Right lobe of liver (tissue), 6 donors: ENCODE results near the gene CRX. TPM values are rescaled to one million over a fixed set of nuclear protein-coding genes. Genes with fewer than 3 reads are reported as not detected.

Source experiments
- ATAC-seq, 4 donors: fragments of 200-7000 bp; cut with Tn5 transposase; one replicate each; pipeline ENCODE4 v1.9.1; 2020; ENCODE audit warnings: mild to moderate bottlenecking in 4 of 4, moderate library complexity in 4 of 4
- DNase-seq, 3 donors: peaks; one replicate each; pipeline ENCODE4 v3.0.0-alpha.2; 2020
- H3K27ac ChIP-seq, 3 donors: fragments of 200-600 bp; one replicate each; pipeline ENCODE4 v1.8.0; 2022
- H3K27me3 ChIP-seq, 2 donors: fragments of 200-600 bp; one replicate each; pipeline ENCODE4 v1.8.0; 2022
- H3K36me3 ChIP-seq, 4 donors: fragments of 200-600 bp; sonication (generic) in 1 of 4; one replicate each; pipeline versions ENCODE4 v1.5.1 to v1.8.0; 2017 to 2022; ENCODE audit warnings: control low read depth in 1 of 4
- H3K4me1 ChIP-seq, 4 donors: fragments of 200-600 bp; sonication (generic) in 1 of 4; one replicate each; pipeline versions ENCODE4 v1.5.1 to v1.8.0; 2017 to 2022; ENCODE audit warnings: control low read depth in 1 of 4
- H3K4me3 ChIP-seq, 3 donors: fragments of 200-600 bp; one replicate each; pipeline ENCODE4 v1.8.0; 2022
- H3K9me3 ChIP-seq, 4 donors: fragments of 200-600 bp; sonication (generic) in 1 of 4; one replicate each; pipeline versions ENCODE4 v1.5.1 to v1.8.0; 2017 to 2022; ENCODE audit warnings: control low read depth in 1 of 4
- CTCF ChIP-seq, 4 donors: fragments of 200-600 bp in 3 of 4; fragments of 450-650 bp in 1 of 4; IDR thresholded peaks; one replicate each; pipeline versions ENCODE4 v1.5.1 to v1.8.0; 2016 to 2022; ENCODE audit warnings: antibody characterized with exemption in 4 of 4, mild to moderate bottlenecking in 2 of 4
- POLR2A ChIP-seq: fragments of 450-650 bp; IDR thresholded peaks from one replicate; pipeline ENCODE4 v1.6.1; 2017; ENCODE audit warnings: antibody characterized with exemption, mild to moderate bottlenecking
- WGBS: methylation state at CpG from one replicate; pipeline ENCODE4 v1.1.6; 2018; ENCODE audit warnings: low coverage, low lambda C conversion rate; ENCODE audit not compliant: insufficient coverage; ENCODE audit errors: missing lambda C conversion rate; 5-methylcytosine and 5-hydroxymethylcytosine counted together
- intact Hi-C, 2 donors: fragments of 100-400 bp; cut with DNase I; formaldehyde crosslinking; loops; one replicate each; pipeline versions ENCODE4 v1.11.2 to v1.14.1; 2022
- total RNA-seq, 6 experiments: library from RNA; depleted of rRNA in 2 of 6; stranded (reverse); fragments of >200 nt in 2 of 6; fragmentation: NEBNext Ultra II Directional in 3 of 6; extraction: Animal tissue kit (Norgen Biotek cat#: 25700) in 3 of 6; gene quantifications; one replicate each; pipeline versions ENCODE4 v1.1.0 to v1.2.4, GENCODE V29; 2016 to 2023
- donor health status: DM: no; HTN: yes; CAD: no.
- donor health status: DM: no; HTN: no; CAD: no.
- donor health status: DM: no; HTN: no; CAD: no.
- donor health status: DM: no; HTN: yes; CAD: no.
- donor health status: DM: no; HTN: yes; CAD: no.

The CRX gene
- total RNA-seq, 6 experiments from 2014 or later = not detected

DNA sequence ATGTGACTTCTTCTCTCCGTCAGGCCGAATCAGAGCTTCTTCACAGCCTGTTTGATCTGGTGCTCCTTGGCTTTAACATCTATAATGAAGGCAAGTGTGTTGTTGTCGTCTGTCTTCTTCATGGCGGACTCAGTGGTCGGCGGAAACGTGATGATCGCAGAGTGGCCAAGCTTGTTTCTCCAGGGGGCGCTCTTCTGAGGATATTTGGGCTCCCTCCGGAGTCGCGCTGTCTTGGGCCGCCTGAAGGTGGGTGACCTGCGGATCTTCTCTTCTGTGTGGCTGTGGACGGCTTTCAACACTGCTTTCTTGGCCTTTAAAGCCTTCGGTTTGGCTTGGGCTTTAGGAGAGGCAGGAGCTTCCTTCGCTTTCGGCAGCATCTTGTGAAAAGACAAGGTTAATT, 27.2 kb upstream of the CRX start:
- H3K4me3 ChIP-seq = no peak overlapping the region
- intact Hi-C loops = no loop called here
- ATAC-seq = no peak

GRCh38 chr19:47796785-47797184, 25.0 kb upstream of the CRX start:
- WGBS = 95% methylated on average over 2 of the region's 2 CpGs

More for the DNA sequence above, 27.2 kb upstream of the CRX start:
- 77% methylated on average over 7 of the region's 18 CpGs for WGBS
- Histone ChIP-seq H3K27me3 (no peaks in the 10 kb centered on the region), H3K9me3 (peaks cover 0 to 4% (median 0%) of the 10 kb centered on the region in 4 donors), H3K27ac (no peak overlapping the region), H3K36me3 (no peaks in the 10 kb centered on the region), H3K4me1 (no peaks in the 10 kb centered on the region)
- TF ChIP-seq POLR2A (no peak), CTCF (IDR thresholded peaks at IDR 0.05) (no peak)
- no peak for DNase-seq

GRCh38 chr19:47797996-47798903, 23.5 kb upstream of the CRX start:
- TF ChIP-seq POLR2A (no peak), CTCF (IDR thresholded peaks at IDR 0.05) (no peak)
- intact Hi-C loops = no loop called here

More at GRCh38 chr19:47796785-47797184, 25.0 kb upstream of the CRX start:
- DNase-seq (no peak), ATAC-seq (no peak)
- Histone ChIP-seq H3K27ac (no peak overlapping the region), H3K27me3 (no peaks in the 10 kb centered on the region), H3K4me3 (no peak overlapping the region), H3K36me3 (no peaks in the 10 kb centered on the region), H3K9me3 (peaks cover 0 to 4% (median 0%) of the 10 kb centered on the region in 4 donors), H3K4me1 (no peaks in the 10 kb centered on the region)
- intact Hi-C loops = no loop called here
- TF ChIP-seq POLR2A (no peak), CTCF (IDR thresholded peaks at IDR 0.05) (no peak)

DNA sequence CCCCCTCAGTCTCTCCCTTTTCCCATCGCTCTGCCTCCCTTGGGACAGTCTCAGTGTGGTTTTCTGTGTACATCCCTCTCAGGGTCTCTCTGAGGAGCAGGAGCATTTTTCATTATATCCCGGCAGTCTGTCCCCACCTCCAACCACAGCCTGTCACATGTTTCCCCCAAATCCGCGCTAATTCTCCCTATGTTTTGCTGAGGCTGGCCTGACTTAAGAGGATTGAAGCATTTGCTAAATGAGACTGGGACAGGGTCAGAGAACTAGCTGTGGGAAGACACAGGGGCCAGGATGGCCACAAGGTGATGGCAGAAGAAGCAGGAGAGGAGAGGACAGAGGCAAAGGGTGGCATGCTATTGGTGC, 22.9 kb upstream of the CRX start:
- Histone ChIP-seq H3K27me3 (no peaks in the 10 kb centered on the region), H3K36me3 (no peaks in the 10 kb centered on the region), H3K4me3 (no peak overlapping the region), H3K9me3 (no peaks in the 10 kb centered on the region), H3K4me1 (no peaks in the 10 kb centered on the region), H3K27ac (no peak overlapping the region)
- ATAC-seq (no peak), DNase-seq (no peak)
- TF ChIP-seq POLR2A (no peak), CTCF (IDR thresholded peaks at IDR 0.05) (no peak)
- whole genome bisulfite sequencing = 74% methylated on average over 3 of the region's 4 CpGs
- intact Hi-C loops = no loop called here

More at GRCh38 chr19:47797996-47798903, 23.5 kb upstream of the CRX start:
- H3K36me3 ChIP-seq = no peaks in the 10 kb centered on the region
- no peak overlapping the region for H3K4me3 ChIP-seq
- no peak for ATAC-seq
- no peaks in the 10 kb centered on the region for H3K27me3 ChIP-seq
- no peaks in the 10 kb centered on the region for H3K4me1 ChIP-seq
- 32% methylated on average over 7 of the region's 14 CpGs for WGBS
- H3K27ac ChIP-seq = no peak overlapping the region
- H3K9me3 ChIP-seq = no peaks in the 10 kb centered on the region
- DNase-seq = no peak
